NCI-H460 (cell line): ENCODE measurements around the gene PLXDC1. TPM values are rescaled to one million over a fixed set of nuclear protein-coding genes. Genes with fewer than 3 reads are reported as not detected.

Experiments used
- DNase-seq: peaks from one replicate; pipeline ENCODE4 v3.0.0-alpha.2; 2016; ENCODE audit warnings: low read depth; ENCODE audit errors: extremely low read depth
- total RNA-seq: library from RNA; depleted of rRNA; stranded (reverse); fragments of >200 nt; shearing (Covaris generic); gene quantifications from 2 replicates; pipeline ENCODE4 v1.2.3, GENCODE V29; 2014

PLXDC1 gene
- total RNA-seq, 1 experiment from 2014 or later = 0.10 TPM

DNA sequence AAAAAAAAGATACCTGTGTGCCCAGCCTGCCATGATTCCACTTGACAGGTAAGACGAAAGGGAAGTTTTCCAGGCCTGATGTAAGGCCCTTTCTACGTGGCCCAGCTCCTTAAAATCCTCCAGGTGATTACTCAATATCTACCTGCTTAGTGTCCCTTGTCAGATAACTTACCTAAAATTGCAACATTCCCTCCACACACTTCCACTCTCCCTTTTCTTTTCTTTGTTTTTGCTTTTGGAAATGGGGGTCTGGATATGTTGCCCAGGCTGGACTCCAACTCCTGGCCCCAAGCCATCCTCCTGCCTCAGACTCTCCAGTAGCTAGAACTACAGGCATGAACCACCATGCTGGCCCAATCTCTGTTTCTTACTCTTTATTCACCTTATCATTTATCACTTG is 7.2 kb upstream of the PLXDC1 start:
- DNase-seq = no peak

DNA sequence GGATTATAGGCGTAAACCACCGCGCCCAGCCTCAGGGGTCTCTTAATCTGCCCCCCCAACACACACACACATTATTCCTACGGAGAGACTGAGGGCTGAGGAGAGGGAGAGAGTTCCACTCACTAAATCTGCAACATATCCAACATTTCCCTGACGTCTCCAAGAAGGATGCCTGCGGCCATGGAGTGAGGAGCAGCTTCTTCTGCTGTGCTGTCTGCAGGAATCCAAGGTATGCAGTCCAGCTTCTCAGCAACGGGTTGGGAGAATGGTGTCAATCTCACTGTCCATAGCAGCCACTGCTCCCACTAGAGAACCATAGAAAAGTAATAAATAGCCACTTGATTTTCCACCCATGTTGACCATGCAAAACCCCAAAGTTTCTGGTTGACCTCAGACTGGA is 5.1 kb upstream of the PLXDC1 start:
- no peak for DNase-seq

DNA sequence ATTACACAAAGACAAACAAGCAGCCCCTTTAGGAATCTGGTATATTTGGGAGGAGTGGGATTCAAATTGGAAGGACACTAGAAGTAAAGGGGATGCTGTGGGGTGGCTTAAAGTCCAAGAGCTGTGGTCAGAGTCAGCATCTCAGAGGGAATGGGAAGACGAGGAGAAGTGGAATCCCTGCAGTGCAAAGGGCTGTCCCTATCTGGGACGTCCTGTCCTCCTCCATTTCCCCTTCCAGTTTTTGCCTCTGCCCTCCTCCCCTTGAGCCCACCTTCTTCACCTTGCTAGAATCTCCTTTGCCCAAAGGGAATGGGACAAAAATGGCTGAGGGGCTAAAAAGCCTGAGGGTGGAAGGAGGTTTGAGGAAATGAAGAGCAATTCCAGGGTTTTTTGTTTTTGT is 4.2 kb upstream of the PLXDC1 start:
- DNase-seq = no peak

DNA sequence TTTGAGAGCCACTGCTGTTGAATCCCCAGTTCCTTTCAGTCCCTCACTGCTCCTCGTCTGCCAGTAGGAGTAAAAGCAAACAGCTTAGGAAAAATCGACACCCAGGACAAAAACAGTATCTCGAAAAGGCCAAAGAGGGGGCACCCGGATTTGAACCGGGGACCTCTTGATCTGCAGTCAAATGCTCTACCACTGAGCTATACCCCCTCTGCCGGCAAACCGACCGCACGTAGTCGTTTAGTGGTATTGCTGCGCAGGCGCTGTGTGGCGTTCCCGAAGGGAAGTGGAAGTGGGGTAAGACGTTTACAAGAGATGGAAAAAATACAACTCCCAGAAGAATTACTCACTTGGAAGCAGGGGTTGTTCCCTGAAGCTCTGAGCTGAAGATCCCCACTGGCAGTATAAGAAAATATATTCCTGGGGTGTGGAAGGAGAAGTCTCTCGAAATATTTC is 2.2 kb upstream of the PLXDC1 start:
- DNase-seq = peak; percentile 88

DNA sequence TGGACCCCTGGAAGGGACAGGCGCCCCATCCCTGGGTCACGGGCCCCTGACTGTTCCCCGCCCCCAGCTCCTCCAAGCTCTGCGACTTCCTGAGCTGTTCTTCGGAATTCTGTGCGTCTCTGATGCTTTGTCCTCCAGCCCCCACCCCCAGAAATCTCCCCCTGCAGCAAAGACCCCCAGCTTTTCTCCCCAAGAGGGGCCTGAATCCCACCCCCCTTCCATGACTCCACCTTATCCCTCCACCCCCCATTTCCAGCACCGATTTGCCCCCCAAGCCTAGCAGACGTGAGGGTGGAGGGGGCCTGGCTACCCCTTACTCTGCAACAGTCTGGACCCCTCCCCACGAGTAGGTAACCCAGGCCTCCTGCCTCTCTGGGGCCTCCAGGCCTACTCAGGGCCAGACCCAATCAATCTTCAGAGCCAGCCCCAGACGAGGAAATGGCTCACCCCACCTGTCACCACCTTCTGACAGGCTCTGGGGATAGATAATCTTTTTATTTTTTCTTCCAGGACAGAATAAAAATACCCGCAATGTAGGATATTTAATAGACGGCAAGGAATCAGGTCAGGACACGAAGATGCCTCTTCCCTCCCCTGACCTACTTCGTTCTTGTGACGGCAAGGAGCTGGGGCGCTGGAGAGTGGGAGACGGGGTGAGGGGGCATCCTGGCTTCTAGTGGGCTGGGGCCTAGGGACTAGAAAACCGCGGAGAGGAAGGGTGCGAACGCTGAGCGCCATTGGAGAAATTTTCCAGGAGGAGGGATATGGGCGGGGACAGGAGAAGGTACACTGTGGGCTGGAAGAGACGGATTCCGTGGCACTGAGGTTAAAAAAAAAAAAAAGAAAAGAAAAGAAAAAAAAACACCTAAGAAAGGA is 744 bp upstream of the PLXDC1 start:
- DNase-seq = no peak

DNA sequence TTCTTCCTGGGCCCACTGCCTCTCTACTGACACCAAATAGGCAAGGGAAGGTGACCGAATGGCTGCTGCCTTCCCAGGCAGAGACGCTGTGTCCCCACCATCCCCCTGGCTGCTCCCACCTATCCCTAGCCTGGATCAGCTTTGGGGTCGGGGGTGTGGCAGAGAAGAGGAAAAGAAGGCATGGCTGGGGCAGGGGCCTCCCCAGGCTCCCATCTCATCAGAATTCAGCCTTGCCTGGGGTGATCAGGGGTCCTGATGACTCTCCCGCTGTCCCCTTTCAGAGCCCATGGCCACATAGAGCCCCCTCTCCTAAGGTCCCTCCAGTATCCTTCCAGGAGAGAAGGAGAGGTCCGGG is 665 bp downstream of the PLXDC1 start:
- DNase-seq = no peak

DNA sequence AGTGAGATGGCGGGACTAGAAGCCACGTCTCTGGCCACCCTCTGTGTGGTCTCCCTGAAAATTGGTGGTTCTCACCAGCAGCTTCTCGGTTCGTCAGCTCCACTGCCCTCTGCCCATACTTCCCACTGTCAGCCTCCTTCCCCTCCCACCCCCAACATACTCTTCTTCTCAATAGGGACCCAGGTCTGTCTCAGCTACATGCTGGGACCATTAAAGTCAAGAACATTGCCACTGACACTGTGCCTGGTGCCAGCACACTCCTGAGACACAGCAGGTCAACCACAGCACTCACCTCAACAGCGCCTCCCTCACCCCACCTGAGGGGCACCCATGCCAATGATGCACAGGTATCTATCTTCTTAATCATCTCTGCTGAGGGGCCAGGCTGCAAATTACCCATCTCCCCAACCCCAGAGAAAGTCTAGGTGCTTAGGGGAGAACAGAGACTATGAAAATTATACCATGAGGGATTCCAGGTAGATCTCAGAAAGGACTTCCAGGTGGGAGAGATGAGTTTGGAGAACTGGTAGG is 1.3 kb downstream of the PLXDC1 start:
- DNase-seq = no peak

DNA sequence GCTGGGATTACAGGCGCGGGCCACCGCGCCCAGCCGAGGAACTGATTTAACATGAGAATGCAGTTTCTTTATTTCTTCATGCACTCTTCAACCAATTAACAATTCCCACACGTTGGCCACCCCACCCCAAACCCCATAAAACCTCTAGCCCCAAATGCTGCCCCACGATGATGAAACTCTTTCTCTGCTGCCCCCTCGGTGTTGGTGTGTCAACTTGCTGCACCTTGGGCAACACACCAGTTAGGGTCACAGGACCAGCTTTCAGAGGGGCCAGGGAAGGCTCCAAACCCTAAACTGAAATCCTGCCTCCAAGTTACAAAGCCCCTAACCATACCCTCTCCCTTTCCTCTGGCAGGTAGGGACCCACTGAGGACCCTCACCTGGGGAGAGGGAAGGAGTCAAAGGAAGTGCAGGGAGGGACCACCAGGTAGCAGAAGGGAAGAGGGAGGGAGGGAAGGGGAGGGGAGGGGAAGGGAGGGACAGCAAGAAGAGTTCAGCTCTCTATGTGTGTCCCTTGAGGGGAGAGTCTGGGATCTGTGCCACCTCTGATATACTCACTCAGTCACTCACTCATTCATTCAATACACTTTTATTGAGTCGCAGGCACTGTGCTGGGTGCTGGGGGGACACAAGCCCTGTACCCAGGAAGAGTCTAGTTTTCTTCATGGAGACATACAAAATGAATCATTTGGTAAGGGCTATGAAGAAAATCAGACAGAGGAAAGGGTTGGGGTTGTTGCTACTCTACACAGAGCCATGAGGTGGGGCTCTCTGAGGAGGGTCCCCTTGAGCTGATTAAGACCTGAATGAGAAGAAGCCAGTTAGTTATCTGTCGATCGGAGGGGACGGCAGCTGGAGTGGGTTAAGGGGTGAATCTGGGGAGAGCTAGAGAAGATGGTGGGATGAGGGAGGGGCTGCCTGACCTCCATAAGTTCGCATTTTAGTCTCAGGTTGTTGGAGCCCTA is 3.9 kb downstream of the PLXDC1 start:
- DNase-seq = no peak

DNA sequence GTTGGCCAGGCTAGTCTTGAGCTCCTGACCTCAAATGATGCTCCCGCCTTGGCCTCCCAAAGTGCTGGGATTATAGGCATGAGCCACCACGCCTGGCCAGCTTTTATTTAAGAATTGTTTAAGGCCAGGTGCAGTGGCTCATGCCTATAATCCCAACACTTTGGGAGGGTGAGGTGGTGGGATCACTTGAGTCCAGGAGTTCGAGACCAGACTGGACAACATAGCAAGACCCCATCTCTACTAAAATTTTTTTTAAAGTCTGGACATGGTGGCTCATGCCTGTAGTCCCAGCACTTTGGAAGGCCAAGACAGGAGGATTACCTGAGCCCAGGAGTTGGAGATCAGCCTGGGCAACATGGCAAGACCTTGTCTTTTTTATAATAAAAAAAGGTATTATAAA is 5.2 kb downstream of the PLXDC1 start:
- DNase-seq = no peak

DNA sequence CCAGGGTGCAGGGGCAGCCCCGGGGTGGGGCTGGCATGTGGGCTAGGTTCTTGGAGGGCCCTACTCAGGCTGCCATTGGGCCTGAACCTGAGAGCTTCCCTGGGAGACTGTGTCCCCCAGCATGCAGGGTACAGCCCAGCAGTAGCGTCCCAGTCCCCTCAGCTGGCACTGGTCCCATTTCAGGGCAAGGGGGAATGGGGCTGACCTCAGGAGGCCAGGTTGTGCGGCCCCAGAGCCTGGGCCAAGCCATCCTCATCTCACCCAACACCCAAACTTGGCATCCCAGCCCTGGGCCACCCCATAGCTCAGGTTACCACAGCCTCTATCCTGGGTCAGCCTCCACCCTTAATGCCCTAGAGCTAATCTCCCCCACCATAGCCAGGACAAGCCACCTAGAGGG is 6.3 kb downstream of the PLXDC1 start:
- DNase-seq = no peak

DNA sequence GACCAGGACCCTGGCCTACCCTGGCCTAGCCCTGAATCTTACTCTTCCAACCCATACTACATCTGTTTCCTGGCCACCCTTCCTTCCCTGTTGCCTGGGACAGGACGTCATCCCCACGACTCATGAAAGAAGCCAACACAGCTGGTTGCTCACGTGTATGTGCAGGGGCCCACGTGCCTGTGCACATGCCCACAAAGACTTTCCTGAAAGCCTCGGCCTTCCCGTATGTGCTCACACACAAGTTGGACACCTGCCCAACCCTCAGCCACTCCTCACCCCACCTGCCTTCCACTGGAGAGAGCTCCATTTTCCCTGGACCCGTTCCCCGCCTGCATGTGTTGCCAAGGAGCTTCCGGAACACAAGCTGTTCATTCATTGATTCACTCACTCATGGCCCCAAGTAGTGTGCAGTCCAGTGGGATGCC is 7.0 kb downstream of the PLXDC1 start:
- no peak for DNase-seq

DNA sequence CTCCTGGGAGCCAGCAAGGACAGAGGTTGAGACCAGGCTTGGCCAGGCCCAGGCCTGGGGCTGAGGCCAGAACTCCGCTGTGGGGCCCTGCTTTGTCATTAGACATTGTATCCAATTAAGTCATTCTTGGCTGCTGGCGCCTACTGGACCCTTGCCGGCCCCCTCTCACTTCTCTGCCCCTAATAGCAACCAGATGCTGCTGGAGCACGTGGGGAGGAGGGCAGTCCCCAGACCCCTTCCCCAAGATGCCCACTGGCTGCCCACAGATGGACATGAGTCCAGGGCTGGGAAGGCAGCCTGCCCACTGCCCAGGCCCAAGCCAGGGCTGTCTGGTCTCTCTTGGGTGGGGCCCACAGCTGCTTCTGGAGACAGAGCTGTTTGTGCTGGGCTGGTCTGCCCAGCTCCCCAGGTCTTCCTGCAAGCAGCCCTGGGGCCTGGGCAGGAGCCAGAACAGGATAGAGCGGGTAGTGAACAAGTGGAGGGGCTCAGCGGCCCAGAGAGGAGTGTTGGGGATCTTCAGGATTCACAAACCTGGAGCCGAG is 7.8 kb downstream of the PLXDC1 start:
- DNase-seq = no peak

DNA sequence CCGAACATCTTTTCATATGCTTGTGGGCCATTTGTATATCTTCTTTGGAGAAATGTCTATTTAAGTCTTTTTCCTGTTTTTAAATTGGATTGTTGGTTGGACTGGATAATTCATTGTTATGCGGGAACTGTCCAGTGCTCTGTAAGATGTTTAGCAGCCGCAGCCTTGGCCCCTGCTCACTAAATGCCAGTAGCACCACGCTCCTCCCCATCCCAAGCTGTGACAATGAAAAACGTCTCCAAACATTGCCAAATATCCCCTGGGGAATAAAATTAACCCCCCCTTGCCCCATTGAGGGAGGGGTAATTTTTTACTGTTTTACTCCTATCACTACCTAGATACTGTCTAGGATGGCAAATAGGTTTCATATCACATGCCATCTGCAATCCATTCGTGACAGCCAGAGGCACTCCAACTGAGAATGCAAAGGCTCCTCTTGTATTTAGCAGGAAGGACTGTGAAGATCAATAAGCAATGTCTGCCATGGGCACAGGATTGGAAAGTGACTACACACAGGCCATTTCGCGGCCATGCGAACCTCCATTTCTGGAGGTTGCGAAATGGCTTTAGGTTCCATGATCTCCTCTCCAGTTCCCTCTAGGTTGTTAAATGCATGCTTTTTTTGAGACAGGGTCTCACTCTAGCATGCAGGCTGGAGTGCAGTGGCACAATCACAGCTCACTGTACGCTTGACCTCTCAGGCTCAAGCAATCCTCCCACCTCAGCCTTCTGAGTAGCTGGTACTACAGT is 9.3 kb downstream of the PLXDC1 start:
- no peak for DNase-seq

DNA sequence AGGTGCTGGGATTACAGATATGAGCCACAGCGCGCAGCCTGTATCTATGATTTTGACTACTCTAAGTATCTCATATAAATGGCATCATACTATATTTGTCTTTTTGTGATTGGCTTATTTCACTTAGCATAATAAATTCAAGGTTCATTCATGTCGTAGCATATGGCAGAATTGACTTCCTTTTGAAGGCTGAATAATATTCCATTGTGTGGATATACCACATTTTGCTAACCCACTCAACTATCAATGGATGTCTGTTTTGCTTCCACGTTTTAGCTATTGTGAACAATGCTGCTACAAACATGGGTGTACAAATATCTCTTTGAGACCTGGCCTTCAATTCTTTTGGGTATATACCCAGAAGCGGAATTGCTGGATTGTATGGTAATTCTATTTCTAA is 10.1 kb downstream of the PLXDC1 start:
- no peak for DNase-seq

DNA sequence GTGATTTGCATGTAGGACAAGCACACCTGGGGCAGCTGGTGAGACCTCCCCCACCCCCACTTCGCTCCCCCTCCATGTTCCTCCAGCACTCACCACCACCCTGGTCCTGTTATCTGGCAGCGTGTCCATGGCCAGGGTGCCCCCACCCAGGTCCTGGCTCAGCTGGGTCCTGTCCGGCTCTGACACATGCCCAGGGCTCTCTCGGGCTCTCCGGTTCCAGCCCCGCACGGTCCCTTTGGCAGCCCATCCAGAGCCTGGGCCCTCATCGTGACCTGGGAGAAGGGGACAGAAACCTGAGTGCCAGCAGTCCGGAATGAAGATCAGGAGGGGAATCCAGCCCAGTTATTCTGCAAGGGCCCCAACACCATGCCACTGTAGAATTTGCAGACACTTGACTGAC is 11.9 kb downstream of the PLXDC1 start:
- DNase-seq = no peak

DNA sequence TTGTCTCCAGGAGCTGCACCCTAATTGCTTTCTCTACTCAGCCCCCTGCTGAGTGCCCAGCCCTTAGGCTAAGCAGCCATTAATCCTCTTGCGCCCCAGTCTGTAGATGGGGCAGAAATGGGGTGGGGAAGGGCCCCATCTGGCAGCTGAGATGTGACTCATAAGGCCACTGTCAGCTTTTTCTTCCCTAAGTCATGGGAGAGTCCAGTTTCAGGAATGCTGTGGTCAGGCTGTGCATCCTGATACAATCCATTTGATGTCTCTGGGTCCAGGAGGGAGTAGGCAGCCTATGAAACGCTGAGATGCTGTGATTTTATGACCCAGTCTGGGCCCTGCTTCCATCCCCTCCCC is 12.3 kb downstream of the PLXDC1 start:
- DNase-seq = no peak

DNA sequence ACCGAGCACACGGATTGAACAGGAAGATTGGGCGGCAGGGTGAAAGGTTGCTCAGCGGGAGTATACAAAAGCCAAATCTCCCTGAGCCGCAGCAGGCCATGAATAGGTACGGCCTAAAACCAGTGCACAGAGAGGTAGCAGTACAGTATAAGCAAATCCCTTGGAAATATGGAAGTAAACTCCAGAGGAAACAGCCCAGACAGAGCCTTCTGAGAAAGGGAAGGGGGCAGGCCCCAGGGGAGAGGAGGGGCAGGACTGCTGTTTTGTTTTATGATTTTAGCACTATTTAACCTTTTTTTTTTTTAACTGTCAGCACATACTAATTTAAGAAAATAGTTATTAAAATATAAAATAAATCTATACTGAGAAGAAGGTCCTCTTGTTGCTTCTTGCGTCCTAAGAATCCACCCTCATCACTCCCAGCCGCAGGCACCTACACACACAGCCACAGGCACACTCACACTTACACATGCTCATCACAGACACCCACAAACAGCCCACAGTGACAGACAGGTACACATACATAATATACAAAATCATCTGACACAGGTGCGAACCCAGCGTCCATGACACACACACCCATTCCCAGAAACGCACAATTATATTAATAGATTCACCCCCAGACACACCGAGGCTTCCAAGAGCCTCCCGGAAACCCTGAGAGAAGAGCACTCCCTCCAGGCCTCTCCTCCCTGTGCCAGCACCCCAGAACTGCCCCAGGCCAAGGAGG is 12.8 kb downstream of the PLXDC1 start:
- DNase-seq = no peak

DNA sequence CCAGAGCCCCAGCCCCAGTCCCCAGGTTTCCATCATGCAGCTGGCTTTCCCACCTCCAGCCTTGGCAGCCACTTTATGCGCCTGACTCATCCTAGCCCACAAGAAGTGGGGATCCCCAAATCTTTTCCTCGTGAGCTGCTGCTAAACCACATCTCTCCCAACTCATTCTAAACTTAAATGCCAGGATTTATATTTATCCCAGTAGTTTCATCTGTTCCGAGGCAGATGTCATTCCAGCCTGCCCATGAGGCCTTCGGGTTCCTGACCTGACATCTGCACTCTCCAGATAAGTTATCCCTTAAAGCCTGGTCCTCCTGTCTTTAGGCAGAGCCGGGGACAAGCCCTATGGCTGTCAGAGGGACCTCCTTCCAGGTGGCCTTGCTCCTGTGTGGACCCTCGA is 16.6 kb downstream of the PLXDC1 start:
- DNase-seq = no peak

DNA sequence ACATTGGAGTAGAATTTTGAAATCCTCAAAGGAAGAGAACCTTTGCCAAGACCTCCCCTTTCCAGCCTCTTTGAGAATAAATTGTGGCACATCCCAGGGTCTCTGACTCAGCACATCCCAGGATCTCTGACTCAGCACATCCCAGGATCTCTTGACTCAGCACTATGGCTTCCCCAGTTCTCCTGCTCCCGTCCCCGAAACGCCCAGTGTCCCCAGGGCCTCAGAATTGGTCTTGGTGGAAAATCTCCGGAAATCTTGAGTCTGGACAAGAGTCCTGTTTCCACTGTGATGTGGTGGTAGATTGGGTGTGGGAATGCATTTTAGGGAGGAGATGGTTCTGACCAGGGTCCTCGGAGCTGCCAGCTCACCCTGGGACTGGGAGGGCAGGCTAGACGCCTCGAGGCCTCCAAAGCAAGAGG is 19.2 kb downstream of the PLXDC1 start:
- peak; percentile 16 for DNase-seq

DNA sequence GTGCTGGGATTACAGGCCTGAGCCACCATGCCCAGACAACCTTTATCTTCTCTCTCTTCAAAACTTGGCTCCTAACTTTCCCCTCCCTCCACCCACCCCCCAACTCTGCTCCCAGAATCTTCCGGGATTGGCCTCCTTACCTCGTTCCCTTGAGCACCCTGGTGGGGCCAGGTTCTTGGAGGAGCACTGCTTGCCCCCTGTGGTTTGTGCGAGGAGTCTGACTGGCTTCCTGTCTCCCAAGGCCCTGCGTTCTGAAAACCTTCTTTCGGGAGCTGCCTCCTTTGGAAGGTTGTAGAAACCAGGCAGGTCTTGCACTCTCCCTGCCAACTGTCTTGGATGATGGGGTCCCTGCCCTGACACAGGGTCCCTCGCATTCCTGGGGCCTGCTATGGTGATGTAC is 19.8 kb downstream of the PLXDC1 start:
- no peak for DNase-seq
